Omental fat pad (tissue), 4 donors: ENCODE measurements around the gene LARP7. TPM values are rescaled to one million over a fixed set of nuclear protein-coding genes. Genes with fewer than 3 reads are reported as not detected.
"Not testable (repeated sequence)": the region's sequence is repeated elsewhere in the genome, so short reads cannot be mapped to it uniquely, and the experiment has no call there.

Experiments
- ATAC-seq: fragments of 150-250 bp; one replicate; pipeline ENCODE4 v1.9.1; 2016; ENCODE audit warnings: mild to moderate bottlenecking, moderate library complexity; ENCODE audit not compliant: low FRiP score
- DNase-seq: peaks from one replicate; pipeline ENCODE4 v3.0.0-alpha.2; 2019; ENCODE audit warnings: low spot score
- CTCF ChIP-seq, 3 donors: fragments of 450-650 bp; IDR thresholded peaks; one replicate each; pipeline ENCODE4 v1.5.1; 2016 to 2017; ENCODE audit warnings: antibody characterized with exemption in 3 of 3, mild to moderate bottlenecking in 3 of 3, moderate library complexity in 2 of 3
- total RNA-seq, 4 donors: library from RNA; depleted of rRNA; stranded (reverse); fragments of >200 nt; gene quantifications; one replicate each; pipeline ENCODE4 v1.1.0, GENCODE V29; 2016

LARP7 gene
- total RNA-seq, 4 donors from 2014 or later = 33.9 to 43.2 (median 34.8) TPM

DNA sequence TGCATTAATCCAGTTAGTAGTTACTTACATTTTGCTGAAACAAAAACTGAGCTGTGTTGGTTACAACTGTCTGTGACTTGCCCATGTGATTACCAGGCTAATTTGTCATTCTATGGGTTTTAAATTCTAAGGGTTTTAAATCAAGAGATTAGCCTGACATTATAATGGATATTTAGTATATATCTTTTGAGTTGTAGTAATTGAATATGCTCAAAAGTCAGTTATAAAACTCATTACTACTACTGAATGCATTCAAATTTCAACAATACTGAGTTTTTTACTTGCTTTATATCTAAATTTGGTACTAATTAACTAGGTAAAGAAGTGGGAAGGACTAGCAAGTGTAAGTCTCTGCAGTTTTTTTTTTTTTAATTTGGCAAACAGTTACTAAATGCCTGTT, 14.7 kb downstream of the LARP7 start:
- no peak for ATAC-seq
- DNase-seq = no peak
- no peak for TF ChIP-seq CTCF (IDR thresholded peaks at IDR 0.05)

DNA sequence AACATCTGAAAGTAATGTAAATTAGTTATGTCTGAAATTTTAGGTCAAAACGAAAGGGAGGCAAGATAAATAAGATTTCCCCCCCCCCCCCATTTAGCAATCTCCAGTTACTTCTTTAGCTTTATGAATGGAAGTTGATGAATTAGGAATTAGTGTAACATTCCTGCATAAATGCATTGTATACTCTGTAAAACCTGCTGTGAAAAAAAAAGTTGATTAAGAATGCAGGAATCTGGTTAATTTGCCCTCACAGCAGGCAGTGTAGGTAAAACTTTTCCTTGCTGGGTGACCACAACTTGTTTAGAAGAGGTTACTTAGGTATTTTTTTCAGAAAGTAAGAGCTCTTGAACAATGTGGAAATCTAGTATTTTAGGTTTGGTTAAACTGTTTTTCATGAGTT, 15.3 kb downstream of the LARP7 start:
- no peak for TF ChIP-seq CTCF (IDR thresholded peaks at IDR 0.05)
- DNase-seq = no peak
- no peak for ATAC-seq

- ATAC-seq (no peak), DNase-seq (no peak)
Measured at GRCh38 chr4:112655270-112655669, 18.3 kb downstream of the LARP7 start.

GRCh38 chr4:112656115-112656514, 19.2 kb downstream of the LARP7 start:
- not testable (repeated sequence) for DNase-seq, ATAC-seq

More at GRCh38 chr4:112655270-112655669, 18.3 kb downstream of the LARP7 start:
- TF ChIP-seq CTCF (IDR thresholded peaks at IDR 0.05) = no peak

GRCh38 chr4:112664611-112665010, 27.7 kb downstream of the LARP7 start:
- DNase-seq (no peak), ATAC-seq (no peak)
- TF ChIP-seq CTCF (IDR thresholded peaks at IDR 0.05) = no peak

GRCh38 chr4:112668131-112668530, 31.2 kb downstream of the LARP7 start:
- TF ChIP-seq CTCF (IDR thresholded peaks at IDR 0.05) = no peak
- ATAC-seq (no peak), DNase-seq (no peak)

GRCh38 chr4:112673076-112673475, 36.1 kb downstream of the LARP7 start:
- TF ChIP-seq CTCF (IDR thresholded peaks at IDR 0.05) = no peak
- ATAC-seq (no peak), DNase-seq (no peak)

GRCh38 chr4:112673686-112674085, 36.7 kb downstream of the LARP7 start:
- DNase-seq (no peak), ATAC-seq (no peak)
- TF ChIP-seq CTCF (IDR thresholded peaks at IDR 0.05) = no peak
